Activated T-cell treated with anti-CD3 and anti-CD28 coated beads, Interleukin-2, amount 50 U/mL, for 24 hours (primary cell): Measurements from ENCODE around the gene TENT4B.

Experiments
- DNase-seq: peaks from one replicate; pipeline ENCODE4 v3.0.0-alpha.2; 2020
- H3K27ac Mint-ChIP-seq: 2 replicates; pipeline ENCODE4 v1.8.0; 2020; ENCODE audit warnings: mild to moderate bottlenecking, mixed read lengths
- H3K27me3 Mint-ChIP-seq: 2 replicates; pipeline ENCODE4 v1.8.0; 2020; ENCODE audit warnings: mixed read lengths
- H3K36me3 Mint-ChIP-seq: 2 replicates; pipeline ENCODE4 v1.8.0; 2020; ENCODE audit warnings: low read depth, mixed read lengths
- H3K4me1 Mint-ChIP-seq: 2 replicates; pipeline ENCODE4 v1.8.0; 2020; ENCODE audit warnings: low read depth, mixed read lengths
- H3K4me3 Mint-ChIP-seq: 2 replicates; pipeline ENCODE4 v1.8.0; 2020; ENCODE audit warnings: mild to moderate bottlenecking, moderate library complexity, mixed read lengths
- H3K9me3 Mint-ChIP-seq: 2 replicates; pipeline ENCODE4 v1.8.0; 2020; ENCODE audit warnings: mixed read lengths

TENT4B gene

DNA sequence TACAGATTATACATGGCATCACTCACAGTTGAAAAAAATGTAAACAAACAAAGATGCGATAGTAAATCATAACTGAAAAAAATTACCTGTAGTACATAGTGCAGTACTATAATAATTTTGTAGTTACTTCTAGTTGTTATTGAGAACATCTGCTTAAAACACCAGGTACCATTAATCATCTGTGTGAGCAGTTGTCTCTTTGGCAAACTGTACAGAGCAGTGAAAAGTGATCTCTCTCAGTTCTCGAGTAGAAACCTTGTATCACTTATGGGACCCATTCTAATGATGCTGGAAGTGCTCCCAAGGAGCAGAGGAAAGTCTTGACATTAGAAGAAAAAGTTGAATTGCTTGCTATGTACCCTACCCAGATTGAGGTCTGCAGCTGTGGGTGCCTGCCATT lies 8.9 kb upstream of the TENT4B start:
- Mint-ChIP-seq H3K27ac (no peak overlapping the region), H3K4me1 (peaks cover 3% of the 10 kb centered on the region), H3K27me3 (no peaks in the 10 kb centered on the region), H3K4me3 (no peak overlapping the region), H3K36me3 (no peaks in the 10 kb centered on the region), H3K9me3 (no peaks in the 10 kb centered on the region)
- no peak for DNase-seq

DNA sequence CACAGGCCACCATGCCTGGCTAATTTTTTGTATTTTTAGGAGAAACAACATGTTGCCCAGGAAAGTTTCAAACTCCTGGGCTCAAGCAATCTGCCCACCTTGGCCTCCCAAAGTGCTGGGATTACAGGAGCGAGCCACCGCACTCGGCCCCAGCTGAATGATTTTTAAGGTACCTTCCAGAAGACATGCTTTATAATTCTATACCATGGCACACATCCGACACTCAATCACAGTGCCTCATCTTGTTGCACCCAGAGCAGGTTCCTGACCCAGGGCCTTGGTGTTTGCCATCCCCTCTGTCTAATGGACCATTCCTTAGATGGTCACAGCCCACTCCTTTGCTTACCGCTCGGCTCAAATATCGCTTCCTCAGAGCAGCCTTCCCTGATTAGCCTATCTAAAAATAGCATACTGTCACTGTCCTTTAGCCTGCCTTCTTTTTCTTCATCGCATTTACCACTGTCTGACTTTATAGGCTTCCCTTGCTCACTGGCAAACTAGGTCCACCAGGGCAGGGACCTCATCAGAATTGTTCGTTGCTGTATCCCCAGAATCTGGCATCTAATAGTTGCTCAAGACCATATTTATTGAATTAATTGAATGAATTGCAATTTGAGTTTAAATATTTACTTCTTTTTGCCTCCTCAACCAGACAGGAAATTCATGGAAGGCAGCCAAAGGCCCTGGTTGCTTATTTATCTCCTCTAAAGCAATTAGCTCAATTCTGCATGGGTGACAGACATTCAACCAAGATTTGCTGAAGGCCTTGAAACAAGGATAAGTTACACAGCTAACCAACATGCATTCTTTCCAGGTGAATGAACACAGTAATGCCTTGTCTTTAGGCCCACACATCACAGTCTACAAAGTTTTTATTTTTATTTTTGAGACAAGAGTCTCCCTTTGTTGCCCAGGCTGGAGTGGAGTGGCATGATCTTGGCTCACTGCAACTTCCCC lies 6.3 kb upstream of the TENT4B start:
- Mint-ChIP-seq H3K36me3 (no peaks in the 10 kb centered on the region), H3K4me3 (no peak overlapping the region), H3K27me3 (no peaks in the 10 kb centered on the region), H3K9me3 (no peaks in the 10 kb centered on the region), H3K27ac (no peak overlapping the region), H3K4me1 (peaks cover 6% of the 10 kb centered on the region)
- no peak for DNase-seq

GRCh38 chr16:50151322-50151721 lies 1.8 kb upstream of the TENT4B start:
- Mint-ChIP-seq H3K36me3 (peaks cover 16% of the 10 kb centered on the region), H3K27me3 (no peaks in the 10 kb centered on the region), H3K4me3 (no peak overlapping the region), H3K9me3 (no peaks in the 10 kb centered on the region), H3K27ac (peak overlapping the region; percentile 98), H3K4me1 (peaks cover 30% of the 10 kb centered on the region)
- DNase-seq, result no peak

DNA sequence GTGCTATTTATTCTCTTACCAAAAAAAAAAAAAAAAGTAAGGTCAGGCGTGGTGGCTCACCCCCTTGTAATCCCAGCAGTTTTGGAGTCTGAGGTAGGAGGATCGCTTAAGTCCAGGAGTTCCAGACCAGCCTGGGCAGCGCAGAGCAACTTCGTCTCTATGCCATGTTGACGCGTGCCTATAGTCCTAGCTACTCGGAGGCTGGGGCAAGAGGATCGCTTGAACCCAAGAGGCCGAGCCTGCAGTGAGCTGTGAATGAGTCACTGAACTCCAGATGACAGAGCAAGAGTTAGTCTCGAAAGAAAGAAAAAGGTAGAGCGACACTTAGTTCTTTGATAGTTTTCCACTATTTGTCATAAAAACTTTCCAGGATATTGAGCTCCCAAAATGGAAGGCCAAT lies 1.4 kb upstream of the TENT4B start:
- no peaks in the 10 kb centered on the region for H3K27me3 Mint-ChIP-seq
- H3K36me3 Mint-ChIP-seq, result peaks cover 19% of the 10 kb centered on the region
- peak overlapping the region; percentile 98 for H3K27ac Mint-ChIP-seq
- H3K4me3 Mint-ChIP-seq, result peak overlapping the region; percentile 83
- peaks cover 33% of the 10 kb centered on the region for H3K4me1 Mint-ChIP-seq
- DNase-seq, result peak; percentile 52
- no peaks in the 10 kb centered on the region for H3K9me3 Mint-ChIP-seq

DNA sequence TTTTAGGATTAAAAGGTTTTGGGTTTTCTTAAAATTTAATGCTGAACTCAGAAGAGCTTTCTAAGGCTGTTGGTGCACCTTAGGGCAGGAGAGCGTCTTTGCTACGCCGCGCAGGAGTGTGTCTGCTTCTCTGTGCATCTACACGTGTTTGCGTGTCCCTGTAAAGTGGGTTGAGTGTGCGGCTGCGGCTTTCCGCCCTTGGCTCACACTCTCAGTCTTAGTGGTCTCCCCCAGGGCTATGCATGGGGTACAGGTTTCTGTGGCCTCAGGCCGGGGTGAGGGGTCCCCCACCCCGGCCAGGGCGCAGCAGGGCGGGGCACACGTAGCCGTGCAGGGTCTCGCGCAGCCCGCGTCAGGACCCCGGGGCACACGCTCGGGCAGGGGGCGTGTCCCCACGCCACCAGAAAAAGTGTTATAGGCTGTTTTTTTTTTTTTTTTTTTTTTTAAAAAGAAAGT lies 727 bp upstream of the TENT4B start:
- Mint-ChIP-seq H3K36me3 (peaks cover 24% of the 10 kb centered on the region), H3K9me3 (no peaks in the 10 kb centered on the region)
- DNase-seq, result peak; percentile 83

DNA sequence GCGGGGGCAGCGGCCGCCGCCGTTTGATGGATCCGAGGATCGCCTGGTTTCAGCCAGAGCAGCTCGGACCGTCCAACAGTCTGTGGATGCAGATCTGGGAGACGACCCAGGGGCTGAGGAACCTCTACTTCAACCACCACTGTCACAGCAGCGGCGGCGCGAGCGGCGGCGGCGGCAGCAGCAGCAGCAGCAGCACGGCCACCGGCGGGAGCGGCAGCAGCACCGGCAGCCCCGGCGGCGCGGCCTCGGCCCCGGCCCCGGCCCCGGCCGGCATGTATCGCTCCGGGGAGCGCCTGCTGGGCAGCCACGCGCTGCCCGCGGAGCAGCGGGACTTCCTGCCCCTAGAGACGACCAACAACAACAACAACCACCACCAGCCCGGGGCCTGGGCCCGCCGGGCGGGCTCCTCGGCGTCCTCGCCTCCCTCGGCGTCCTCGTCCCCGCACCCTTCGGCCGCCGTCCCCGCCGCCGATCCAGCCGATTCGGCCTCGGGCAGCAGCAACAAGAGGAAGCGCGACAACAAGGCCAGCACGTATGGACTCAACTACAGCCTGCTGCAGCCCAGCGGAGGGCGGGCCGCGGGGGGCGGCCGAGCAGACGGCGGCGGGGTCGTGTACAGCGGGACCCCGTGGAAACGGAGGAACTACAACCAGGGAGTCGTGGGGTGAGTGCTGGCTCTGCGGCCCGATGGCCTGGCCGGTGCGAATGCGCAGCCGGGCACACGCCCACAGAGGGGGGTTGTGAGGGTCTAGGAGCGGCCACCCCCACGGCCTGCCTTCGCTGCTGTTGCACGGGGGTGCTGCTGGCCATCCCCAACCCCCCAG lies 702 bp downstream of the TENT4B start:
- Mint-ChIP-seq H3K9me3 (no peaks in the 10 kb centered on the region), H3K4me1 (peaks cover 46% of the 10 kb centered on the region), H3K36me3 (peaks cover 27% of the 10 kb centered on the region)

More for the DNA sequence above, 727 bp upstream of the TENT4B start:
- Mint-ChIP-seq H3K4me1 (peaks cover 38% of the 10 kb centered on the region), H3K27me3 (no peaks in the 10 kb centered on the region), H3K4me3 (peak overlapping the region; percentile 83), H3K27ac (peak overlapping the region; percentile 98)

GRCh38 chr16:50154420-50154950 lies 1.4 kb downstream of the TENT4B start:
- Mint-ChIP-seq H3K36me3 (peaks cover 31% of the 10 kb centered on the region), H3K9me3 (no peaks in the 10 kb centered on the region), H3K4me3 (peak overlapping the region; percentile 88), H3K4me1 (peaks cover 52% of the 10 kb centered on the region), H3K27me3 (no peaks in the 10 kb centered on the region), H3K27ac (peak overlapping the region; percentile 73)
- no peak for DNase-seq

More for the DNA sequence above, 702 bp downstream of the TENT4B start:
- no peak for DNase-seq
- peak overlapping the region; percentile 88 for H3K4me3 Mint-ChIP-seq
- no peaks in the 10 kb centered on the region for H3K27me3 Mint-ChIP-seq
- peak overlapping the region; percentile 73 for H3K27ac Mint-ChIP-seq

DNA sequence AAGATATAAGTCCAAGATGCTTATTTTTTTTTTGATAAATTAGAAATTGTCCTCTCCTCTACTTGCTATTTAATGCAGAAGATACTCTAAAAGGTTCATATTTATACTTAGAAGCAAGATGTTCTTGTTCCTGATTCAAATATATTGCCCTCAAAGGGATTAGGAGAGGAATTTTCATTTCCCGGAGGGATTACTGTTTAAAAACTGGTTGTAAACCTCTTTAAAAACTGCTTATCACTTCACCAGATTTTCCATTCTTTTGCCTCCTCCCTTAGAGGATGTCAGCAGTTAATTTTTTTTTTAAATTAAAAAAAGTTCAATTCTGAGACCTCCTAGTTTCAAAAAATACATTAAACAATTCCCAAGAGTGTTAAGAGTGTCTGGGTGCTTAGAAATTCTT lies 2.8 kb downstream of the TENT4B start:
- Mint-ChIP-seq H3K27ac (peak overlapping the region; percentile 73), H3K4me3 (peak overlapping the region; percentile 88), H3K4me1 (peaks cover 66% of the 10 kb centered on the region), H3K9me3 (no peaks in the 10 kb centered on the region), H3K27me3 (no peaks in the 10 kb centered on the region), H3K36me3 (peaks cover 40% of the 10 kb centered on the region)
- no peak for DNase-seq

DNA sequence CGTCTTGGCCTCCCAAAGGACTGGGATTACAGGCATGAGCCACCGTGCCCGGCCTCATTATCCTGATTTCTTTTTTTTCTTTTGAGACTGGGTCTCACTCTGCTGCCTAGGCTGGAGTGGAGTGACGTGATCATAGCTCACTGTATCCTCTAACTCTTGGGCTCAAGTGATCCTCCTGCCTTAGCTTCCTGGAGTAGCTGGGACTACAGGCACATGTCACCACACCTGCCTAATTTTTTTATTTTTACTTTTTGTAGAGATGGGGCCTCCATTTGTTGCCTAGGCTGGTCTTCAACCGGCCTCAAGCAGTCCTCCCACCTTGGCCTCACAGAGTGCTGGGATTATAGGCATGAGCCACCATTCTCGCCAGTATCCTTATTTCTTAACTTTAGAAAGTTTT lies 3.5 kb downstream of the TENT4B start:
- H3K4me1 Mint-ChIP-seq, result peaks cover 67% of the 10 kb centered on the region
- no peak for DNase-seq
- peak overlapping the region; percentile 88 for H3K4me3 Mint-ChIP-seq
- no peaks in the 10 kb centered on the region for H3K27me3 Mint-ChIP-seq
- H3K9me3 Mint-ChIP-seq, result no peaks in the 10 kb centered on the region
- H3K36me3 Mint-ChIP-seq, result peaks cover 42% of the 10 kb centered on the region
- no peak overlapping the region for H3K27ac Mint-ChIP-seq

DNA sequence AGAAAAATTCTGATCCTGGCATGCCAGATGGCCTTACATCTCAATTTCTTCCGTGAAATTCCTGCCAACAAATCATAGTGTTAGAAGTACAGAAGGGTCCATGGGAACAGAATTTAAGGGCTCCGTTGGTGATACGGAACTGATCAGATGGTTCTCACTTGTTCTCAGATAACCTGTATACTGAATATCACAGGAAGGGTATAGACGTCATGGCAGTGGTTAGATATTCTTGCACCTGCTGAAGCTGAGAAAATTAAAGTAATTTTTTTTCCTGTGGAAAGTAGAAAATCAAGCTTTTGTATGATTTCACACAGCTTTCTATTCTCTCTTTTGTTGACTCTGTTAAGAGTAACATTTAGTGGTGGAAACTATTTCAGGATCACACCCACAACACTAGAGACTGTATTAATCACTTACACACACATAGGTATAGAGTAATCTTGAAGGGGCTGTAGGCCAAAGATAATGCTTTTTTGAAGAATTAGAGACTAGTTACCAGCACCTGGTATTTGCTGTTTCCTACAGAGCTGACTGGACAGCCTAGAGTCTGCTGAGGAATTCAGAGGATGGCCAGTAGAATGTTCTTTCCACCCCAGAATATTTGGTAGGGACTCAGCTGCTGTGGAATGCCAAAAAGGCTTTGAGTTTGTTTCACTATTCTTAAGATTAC lies 7.5 kb downstream of the TENT4B start:
- peaks cover 67% of the 10 kb centered on the region for H3K4me1 Mint-ChIP-seq
- H3K27ac Mint-ChIP-seq, result peak overlapping the region; percentile 91
- DNase-seq, result no peak
- peak overlapping the region; percentile 20 for H3K4me3 Mint-ChIP-seq
- peaks cover 35% of the 10 kb centered on the region for H3K36me3 Mint-ChIP-seq
- H3K27me3 Mint-ChIP-seq, result no peaks in the 10 kb centered on the region
- H3K9me3 Mint-ChIP-seq, result no peaks in the 10 kb centered on the region

GRCh38 chr16:50161950-50162349 lies 8.8 kb downstream of the TENT4B start:
- H3K9me3 Mint-ChIP-seq, result no peaks in the 10 kb centered on the region
- DNase-seq, result no peak
- peaks cover 68% of the 10 kb centered on the region for H3K4me1 Mint-ChIP-seq
- peak overlapping the region; percentile 67 for H3K27ac Mint-ChIP-seq
- no peaks in the 10 kb centered on the region for H3K27me3 Mint-ChIP-seq
- H3K36me3 Mint-ChIP-seq, result peaks cover 36% of the 10 kb centered on the region
- no peak overlapping the region for H3K4me3 Mint-ChIP-seq

- Mint-ChIP-seq H3K27ac (peak overlapping the region; percentile 30), H3K36me3 (peaks cover 27% of the 10 kb centered on the region), H3K4me3 (no peak overlapping the region), H3K27me3 (no peaks in the 10 kb centered on the region), H3K4me1 (peaks cover 69% of the 10 kb centered on the region), H3K9me3 (no peaks in the 10 kb centered on the region)
- DNase-seq, result no peak
Observed at GRCh38 chr16:50165473-50165872, 12.4 kb downstream of the TENT4B start.

DNA sequence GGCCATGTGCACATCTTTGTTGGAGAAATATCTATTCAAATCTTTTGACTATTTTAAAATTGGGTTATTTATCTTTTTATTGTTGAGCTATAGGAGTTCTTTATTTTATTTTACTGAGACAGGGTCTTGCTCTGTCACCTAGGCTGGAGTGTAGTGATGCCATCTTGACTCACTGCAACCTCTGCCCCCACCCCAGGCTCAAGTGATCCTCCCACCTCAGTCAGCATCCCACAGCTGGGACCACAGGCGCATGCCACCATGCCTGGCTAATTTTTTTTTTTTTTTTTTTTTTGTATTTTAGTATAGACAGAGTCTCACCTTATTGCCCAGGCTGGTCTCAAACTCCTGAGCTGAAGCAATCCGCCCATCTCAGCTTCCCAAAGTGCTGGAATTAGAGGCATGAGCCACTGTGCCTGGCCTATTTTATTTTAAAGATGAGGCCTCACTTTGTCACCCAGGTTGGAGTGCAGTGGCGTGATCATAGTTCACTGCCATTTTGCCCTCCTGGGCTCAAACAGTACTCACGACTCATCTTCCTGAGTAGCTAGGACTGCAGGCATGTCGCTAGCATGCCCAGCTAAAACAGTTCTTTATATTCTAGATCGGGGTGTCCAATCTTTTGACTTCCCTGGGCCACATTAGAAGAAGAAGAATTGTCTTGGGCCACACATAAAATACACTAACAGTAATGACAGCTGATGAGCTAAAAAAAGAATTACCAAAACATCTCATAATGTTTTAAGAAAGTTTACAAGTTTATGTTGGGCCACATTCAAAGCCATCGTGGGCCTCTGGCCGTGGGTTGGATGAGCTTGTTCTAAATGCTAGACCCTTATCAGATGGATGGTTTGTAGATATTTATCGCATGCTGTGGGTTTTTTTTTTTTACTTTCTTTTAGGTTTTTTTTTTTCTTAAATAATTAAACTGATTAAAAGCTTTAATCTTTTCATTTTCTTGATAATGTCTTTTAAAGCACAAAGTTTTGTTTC lies 13.7 kb downstream of the TENT4B start:
- Mint-ChIP-seq H3K27ac (peak overlapping the region; percentile 89), H3K27me3 (no peaks in the 10 kb centered on the region), H3K4me3 (peak overlapping the region; percentile 41), H3K9me3 (no peaks in the 10 kb centered on the region), H3K36me3 (peaks cover 25% of the 10 kb centered on the region), H3K4me1 (peaks cover 65% of the 10 kb centered on the region)
- no peak for DNase-seq
